ENCODE results near the gene PRAC2.

PRAC2 gene

DNA sequence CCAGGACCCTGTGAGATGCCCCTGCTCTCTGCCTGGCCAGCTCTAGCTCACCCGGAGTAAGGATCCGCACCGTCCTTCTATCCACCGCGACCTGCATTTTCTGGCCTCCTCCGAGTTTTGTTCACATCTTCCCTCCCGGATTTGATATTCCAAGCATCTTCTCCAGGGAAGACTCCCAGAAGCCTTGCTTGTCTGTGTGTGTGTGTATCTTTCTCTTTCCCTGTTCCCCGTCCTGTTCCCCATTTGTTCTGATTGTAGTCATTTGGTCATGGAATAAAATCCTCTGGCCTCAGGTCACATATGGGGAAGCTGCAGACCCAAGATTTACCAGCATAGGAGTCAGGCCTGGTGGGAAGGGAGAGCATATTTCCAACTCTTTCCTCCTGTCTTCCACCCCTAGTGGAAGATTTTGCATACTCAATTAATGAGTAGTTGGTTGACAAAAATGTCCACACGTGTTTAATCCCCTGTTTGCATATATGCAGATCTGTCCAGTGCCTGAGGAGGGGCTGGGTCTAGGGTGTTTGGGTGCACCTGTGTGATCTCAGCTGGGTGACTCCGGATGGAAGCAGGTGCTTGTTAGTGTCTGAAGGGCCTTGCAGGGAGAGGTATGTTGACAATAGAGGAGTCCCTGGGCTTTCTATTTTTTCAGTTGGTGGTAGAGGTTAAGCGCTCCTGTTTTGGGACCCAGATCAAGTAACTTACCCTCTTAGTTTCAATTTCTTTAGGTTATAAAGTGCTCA is 2.5 kb upstream of the PRAC2 start:
- DNase-seq: peak; percentile 34

DNA sequence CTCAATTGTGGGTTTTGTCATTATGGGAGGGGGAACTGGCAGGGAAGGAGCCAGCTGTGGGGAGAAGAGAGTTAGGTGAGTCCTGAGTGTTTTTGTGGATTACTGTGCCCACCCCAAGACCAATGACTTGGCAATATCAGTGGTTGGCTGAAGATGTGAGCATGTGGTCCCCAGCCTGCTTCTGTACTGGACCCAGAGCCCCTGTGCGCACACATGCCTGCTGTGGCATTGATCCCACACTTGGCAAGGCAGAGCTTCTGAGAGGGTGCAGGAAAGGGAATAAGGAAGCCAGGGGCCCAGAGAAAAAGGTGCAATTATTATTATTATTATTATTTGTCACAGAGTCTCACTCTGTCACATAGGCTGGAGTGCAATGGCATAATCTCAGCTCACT is 2.0 kb upstream of the PRAC2 start:
- DNase-seq: no peak

DNA sequence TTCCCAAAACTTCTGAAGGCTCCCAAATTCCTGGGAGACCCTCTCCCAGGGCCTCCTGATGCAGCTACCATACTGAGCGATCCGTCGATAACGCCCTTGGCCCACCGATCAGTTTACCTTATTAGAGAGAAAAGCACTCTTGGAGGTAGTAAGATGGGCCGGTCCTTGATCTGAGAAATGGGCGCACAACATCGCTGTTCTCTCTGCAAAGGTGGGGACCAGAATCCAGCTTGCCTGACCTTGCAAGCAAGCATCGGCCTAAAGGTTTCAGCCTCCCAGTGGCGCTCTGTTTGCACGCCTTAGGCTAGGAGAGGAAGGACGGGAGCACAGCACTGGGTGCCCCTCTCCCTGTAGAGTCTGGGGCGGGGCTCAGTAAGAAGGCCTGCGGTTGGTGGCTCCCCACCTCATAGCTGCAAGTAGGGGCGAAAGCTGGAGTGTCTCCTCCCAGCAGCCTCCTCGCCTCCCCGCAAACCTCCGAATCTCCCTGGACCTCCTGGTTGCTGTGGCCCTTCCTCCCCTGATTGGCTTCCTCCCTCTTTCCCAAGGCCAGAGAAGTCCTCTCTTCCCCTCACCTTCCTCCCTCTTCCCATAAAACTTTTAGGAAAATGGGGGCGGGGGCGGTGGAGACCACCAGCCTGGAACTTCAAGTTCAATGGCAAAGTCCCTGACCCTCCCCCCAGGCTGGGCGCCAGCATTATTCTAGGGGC is 631 bp upstream of the PRAC2 start, which contains the start of gene PRAC1:
PRAC1 (minus strand) TSS at position 318 of the 707 bp plus-strand sequence; CDS start at position 192, 126 bp downstream.
- DNase-seq: no peak

DNA sequence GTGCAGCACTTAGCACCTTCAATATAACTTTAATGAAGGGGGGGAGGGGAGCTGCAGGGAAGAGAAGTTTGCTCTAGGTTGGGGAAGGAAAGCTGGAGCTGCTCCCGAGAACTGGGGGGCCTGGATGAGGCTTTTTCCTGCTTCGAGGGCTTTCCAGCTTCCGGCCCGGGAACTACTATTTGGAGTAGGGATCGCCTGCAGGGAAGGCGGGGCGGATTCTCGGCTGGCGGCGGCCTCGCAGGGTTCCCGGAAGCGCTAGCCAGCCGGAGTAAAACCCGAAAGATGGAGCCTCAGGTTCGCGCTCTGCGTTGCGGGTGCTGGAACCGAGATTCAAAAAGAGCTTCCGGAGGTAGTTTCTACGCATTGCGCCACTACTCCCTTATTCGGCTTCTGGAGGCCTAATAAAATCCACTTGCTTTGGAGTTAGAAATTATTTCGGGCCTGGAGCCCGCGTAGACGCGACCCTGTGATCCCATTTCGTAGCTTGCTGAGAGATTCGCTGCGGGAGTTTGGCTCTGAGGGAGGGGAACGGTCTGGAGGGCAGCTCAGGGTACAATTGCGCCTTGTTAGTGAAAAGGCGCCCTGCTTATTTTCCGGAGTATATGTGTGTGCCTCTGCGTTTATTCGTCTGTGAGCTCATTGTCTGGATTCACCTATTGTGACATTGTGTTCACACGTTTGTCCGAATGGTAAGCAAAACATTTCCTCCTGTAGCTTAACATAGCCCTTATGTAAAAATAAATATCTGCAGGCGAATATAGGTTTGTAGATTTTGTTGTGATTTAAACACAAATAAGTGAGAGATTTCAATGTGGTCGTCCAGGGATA is 652 bp downstream of the PRAC2 start:
- peak; percentile 56 for DNase-seq

DNA sequence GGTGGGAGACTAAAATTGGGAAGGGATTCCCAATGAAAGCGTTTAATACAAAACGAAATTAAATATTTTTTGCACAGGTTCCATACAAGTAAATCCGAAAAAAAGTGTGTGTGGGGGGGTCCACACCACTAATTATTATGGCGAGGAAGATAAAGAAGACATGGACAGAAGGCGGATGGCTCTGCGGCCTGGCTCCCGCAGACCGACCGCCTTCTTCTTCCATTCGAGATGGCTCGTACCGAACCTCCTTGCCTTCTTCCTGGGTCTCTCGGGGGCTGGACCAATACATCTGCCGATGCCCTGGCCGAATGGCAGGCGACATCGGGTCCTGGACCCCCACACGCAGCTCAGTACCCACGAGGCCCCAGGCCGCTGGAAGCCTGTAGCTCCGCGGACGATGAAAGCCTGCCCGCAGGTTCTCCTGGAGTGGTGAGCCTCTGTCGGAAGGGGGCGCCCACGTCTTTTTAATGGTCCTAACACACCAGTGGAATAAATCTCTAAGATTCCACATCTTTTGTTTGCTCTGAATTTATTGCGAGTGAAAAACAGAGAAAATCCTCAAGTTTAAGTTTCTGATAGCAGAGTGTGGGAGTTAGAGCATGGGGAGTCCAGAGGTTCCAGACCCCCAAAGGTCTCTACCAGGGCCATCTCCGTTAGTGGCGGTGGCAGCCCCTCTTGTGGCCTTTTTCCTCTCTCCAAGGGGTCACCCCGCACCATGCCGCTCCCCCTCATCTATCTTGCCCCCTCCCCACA is 1.4 kb downstream of the PRAC2 start:
- DNase-seq: peak; percentile 69

DNA sequence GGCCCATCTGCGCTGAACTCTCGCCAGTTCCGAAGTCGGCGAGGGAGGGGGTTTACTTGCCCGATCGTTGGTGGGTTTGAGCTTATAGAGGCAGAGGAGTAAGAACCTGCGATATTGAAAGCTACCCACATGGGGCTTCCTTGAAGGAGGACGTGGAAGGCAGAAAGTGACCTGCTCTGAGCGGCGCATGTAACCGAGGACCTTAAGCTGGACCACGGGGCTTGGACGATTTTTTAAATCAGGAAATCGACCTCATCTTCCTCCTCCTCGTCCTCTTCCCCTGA is 2.0 kb downstream of the PRAC2 start:
- DNase-seq: no peak

DNA sequence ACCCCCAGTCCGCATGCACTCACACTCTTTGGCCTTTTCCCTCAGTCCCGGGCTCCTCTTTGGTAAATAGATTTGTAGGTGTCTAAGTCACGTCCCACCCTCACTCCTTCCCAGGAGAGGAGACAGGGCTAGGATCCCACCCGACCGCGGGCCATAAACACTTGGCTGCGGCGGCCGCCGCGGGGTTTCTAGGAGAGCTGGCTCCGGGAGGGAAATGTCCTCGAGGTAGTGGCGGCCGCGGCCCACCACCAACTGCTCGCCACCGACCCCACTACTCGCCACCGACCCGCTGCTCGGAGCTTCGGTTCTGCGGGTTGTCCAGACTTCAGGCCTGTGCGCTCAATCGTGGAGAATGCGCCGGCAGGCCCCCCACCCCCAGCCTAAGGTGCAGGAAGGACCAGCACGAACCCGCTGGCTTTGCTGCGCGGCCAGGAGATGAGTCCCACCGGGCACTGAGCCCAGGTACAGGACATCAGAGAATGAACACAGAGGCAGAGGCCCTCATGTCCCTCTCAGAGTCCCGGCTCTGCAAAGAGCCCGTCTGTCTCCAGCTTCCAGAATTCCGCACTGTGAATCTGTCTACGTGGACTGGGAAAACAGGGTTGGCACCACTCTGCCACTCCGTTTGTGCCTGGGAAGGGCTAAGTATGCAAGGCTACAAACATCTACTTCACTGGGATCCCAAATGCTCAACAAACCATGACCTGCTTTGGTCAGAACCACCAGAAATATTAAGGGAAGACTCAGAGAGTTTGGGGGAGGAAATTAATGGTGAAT is 2.5 kb downstream of the PRAC2 start:
- DNase-seq: no peak

DNA sequence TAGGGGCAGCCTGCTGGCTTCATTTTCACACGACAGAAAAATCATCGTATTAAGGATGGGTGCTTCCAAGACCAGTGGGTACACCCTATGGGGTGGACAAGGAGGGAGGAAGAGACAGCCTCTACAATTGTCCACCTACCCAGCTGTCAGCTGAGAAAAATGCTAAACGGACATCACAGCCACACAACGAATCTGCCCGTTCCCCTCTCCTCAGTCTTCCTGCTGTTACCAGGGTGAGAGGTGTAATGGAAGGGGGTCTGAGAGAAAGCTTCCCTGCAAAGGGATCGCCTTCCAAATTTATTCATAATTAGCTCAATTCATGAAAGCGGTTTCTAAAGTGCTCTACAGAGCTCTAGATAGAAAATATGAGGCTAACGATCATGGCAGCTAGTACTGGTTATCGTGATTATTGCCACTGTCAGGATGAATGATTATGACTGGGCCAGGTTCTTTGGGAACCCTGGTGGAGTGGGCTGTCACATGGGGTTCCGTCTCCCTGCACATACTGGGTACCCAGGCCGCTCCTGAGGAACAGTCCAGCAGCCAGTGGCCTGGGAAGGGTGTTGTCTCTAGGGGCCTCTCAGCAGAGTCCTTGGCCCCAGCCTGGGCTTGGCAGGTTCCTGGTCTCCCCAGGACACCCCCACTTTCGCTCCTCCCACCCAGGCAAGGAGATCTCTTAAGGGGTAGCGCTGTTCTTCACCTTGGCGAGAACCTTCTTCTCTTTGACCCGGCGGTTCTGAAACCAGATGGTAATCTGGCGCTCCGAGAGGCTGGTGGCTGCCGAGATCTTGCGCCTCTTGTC is 3.3 kb downstream of the PRAC2 start:
- DNase-seq: no peak

DNA sequence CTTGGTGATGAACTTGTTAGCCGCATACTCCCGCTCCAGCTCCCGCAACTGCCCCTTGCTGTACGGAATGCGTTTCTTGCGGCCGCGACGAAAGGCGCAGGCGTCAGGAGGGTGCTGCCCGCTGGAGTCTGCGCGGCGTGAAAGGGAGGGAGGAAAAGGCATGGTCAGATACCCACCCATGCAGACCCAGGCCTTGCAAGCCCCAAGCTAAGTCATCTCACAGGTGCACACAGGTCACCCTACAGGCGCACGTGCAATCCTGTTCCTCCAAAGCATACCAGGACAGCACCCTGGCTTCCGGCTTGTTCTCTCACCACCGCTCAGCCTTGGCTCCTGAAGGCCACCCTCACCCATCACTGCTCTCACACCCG is 3.9 kb downstream of the PRAC2 start:
- no peak for DNase-seq

DNA sequence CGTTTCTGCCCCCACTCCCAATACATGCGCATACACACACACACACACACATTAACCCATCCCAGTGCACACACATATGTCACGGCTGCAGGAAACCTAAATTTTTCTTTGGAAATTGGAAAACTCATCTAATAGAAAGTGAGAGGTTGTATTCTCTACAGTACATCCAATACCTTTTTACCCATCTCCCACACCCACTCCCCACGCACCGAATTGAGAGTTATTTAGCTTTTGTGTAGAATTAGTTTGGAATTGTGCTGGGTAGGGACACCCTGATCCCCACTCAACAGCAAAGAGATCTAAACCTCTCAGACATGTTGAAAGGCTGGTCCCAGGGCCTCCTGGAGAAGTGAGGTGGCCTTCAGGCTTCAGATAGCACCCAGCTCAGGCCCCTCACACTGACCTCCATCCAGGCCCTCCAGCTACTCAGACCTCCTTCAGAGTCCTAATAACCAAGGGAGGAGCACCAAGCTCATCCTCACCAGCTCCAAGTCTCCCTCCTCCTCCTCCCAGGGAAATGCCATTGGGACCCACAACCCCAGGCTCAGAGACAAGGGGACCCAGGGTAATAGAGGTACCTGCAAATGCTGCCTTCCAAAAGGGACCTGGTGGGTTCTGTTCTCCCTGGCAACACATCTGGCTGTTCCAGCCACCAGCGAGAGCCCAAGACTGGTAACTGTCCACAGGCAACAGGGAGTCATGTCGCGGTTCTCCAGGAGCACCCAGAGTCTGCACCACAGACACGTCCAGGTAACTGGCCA is 4.6 kb downstream of the PRAC2 start:
- DNase-seq: no peak

DNA sequence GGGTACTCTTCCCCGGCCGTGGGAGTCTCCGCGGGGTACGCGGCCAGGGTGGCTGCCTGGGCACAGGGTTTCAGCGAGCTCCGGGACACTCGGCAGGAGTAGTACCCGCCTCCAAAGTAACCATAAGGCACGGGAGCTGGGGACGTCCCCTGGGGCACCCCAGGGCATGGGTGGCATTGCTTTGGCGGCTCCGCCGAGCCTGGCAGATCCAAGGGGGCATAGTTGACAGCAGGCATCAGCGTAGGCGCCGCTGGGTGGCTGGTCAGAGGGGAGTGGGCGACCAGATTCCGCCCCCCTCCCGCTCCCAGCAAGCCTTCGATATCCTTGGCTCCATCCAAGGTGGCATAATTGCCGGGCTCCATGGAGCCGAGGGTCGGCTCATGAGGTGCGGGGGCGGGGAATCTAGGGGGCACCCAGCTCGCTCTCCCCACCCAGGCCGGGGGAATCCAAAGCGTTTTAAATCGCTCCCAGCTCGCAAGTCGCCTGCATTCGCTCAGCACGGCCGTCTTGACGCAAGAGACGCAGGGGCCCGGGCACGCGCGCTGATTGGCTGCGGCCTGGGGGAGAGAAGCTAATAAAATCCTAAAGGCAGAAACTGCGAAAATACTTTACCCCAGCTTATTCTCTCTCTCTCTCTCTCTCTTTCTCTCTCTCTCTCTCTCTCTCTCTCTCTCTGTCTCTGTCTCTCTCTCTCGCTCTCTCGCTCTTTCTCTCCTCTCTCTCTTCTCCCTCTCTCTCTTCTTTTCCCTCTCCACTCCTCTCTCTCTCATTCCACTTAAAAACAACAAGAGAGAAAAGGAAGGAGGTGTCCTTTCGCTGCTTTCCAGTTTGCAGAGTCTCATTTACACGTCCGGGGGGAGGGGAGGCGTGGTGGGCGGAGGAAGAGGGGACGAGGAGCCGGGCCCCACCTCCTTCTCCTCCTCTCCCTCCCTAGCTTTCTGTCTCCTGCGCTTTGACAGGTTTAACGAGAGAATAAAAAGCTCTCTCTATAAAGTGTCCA is 5.5 kb downstream of the PRAC2 start, which contains the start of gene HOXB13:
HOXB13 (minus strand) TSS at position 519 of the 1,000 bp plus-strand sequence; CDS start at position 362, 157 bp downstream.
- DNase-seq: peak; percentile 64

DNA sequence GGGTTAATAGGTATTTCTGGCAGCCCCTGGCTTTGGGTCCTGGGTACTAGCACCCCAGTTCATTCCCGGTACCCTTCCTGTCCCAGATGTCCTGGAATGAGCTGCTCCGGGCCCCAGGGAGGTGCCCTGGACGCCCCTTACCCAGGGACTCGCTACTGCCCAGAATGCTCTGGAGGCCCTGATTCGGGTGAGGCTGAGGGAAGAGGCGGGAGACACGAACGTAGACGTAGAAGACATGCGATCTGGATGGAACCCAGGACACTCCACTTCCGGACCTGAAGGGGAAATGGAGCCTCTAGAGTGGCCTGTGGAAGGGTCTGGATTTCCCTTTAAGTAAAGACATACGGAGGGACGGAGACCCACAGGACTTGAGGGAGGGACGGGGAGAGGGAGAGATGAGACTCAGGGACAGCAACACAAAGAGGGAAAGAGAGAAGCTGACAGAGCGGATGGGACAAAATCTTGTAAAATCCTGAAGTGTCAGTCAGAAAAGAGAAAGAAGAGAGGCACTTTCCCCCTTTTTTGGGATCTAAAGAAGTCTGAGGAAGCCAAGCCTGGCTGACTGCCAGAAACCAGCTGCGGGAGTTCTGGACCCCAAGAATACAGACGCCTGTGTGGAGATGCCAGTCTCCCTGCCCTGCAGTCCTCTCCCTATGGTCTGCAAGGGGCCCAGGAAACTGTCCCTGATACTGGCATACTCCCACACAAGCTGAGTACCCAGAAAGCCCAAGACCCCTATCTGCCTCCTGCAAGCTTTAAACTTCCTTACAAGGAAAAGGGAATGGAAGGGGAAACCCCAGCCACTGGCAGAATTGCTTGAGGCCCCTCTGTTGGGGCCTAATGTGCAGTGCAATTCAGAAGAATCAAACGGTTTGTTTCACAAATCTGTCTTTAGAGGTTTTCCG is 6.6 kb downstream of the PRAC2 start:
- no peak for DNase-seq

DNA sequence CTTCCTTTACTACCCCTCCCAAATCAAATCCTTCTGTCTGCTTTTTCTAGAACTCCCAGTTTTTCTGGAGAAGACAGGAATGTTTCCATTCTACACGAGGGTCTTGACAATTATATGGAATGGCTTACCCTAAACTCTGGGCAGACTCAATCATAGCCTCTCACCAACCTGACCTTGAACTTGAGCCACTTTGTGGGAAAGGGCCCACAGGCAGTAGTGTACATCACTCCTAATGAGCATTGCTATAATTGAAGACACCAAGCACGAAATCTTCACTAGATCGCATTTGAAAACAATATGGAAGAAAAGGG is 7.2 kb downstream of the PRAC2 start:
- no peak for DNase-seq

DNA sequence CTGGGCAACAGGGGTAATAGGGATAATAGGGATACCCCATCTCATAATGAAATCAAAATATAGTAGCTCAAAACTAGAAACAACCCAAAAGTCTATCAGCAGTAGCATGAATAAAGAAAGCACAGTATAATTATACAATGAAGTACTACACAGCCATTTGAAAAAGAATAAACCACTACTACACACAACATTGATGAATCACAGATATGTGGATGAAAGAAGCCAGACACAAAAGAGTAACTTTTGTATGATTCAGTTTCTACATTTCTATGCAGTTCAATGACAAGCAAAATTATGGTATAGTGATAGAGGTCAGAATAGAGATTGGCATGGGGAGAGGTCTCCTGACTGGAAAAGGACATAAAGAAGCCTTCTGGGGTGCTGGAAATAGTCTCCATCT is 8.4 kb downstream of the PRAC2 start:
- no peak for DNase-seq

DNA sequence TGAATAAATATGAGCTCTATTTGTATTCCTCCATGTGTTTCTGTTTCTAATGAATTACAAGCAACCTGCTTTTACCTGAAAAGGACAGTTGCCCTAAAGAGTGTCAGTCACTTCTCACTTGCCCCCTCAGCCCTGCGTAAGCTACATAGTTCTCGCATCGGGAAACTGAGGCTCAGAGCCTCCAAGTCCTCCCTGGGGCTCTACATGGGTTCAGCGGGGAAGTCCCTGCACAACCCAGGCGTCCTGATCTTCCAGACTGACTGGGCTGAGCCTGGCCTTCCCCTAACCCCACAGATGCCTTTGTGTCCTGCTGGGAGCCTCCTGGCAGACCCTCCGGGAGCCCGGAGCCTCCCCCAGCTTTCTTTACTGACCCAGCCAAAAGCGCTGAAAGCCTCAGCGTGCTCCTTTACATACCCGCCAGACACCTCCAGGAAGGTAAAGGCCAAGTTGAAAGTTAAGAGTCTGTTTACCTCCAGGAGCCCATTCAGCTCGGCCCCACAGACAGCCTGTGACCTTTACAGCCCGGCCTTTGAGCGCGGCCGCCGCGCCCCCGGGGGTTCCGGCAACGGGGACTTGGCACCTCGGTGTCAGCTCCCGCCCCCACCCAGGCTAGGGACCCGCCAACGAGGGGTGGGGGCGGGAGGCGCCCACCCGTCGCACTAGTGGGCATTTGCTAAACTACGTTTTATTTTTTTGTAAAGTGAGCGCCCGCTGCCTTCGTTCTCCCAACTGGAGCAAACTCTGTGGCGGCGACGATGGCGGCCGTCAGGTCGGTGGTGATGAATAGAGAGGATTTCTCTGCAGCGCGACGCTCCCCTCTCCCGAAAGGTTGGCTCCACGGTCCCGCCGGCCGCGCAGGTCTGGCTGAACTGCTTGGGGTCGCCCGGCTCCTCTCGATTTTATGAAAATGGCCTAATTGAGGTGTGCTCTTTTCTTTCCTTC is 10.0 kb downstream of the PRAC2 start:
- DNase-seq: no peak

DNA sequence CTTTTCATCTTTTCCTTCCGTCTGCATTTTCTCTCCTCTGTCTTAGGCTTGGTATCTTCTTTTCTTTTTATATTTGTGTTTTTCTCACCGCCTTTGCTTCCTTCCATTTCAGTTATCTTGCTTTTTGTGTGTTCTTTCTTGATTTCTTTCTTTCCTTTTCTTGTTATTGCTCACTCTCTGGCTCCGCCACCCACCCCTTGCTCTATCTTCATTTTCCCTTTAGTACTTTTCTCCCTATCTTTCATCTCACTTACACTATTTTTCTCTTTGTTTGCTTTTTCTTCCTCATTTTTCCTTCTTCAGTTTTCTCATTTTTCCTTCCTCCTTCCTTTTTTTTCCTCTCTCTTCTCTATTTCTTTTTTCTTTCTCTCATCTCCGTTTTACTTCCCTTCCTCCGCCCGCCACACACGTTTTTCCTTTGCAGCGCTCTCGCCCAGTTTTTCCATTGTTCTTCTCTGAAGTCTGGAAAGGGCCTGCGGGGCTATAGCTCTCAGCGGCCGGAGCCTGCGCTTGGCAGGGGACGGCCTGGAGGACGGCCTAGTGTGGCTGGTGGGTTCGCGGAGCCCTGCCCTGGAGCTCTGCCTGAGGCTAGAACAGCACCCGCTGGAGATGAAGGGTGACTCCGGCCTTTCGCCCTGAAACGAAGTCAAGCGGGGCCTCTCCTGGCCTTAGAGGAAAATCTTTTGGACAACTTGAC is 10.8 kb downstream of the PRAC2 start:
- DNase-seq: no peak

Data from DMS153 (cell line).